GM19372 (cell line): Measurements from ENCODE around the gene ARRB1.
A peak's percentile ranks its signal among the peaks of the same experiment; 100 is the strongest.

Experiments
- ATAC-seq: cut with Tn5 transposase; IDR thresholded peaks from one replicate; pipeline ENCODE4 v1.9.1; 2021; ENCODE audit warnings: mild to moderate bottlenecking, low read depth, moderate library complexity; ENCODE audit not compliant: unreplicated experiment

The ARRB1 gene

GRCh38 chr11:75262961-75263852 lies 88.3 kb downstream of the ARRB1 start:
- ATAC-seq, result no peak

GRCh38 chr11:75262436-75262835 lies 89.0 kb downstream of the ARRB1 start:
- no peak for ATAC-seq

- ATAC-seq, result no peak
Observed at GRCh38 chr11:75261902-75262361, 89.5 kb downstream of the ARRB1 start.

GRCh38 chr11:75260396-75261170 lies 90.9 kb downstream of the ARRB1 start:
- no peak for ATAC-seq

- no peak for ATAC-seq
Observed at GRCh38 chr11:75254326-75254725, 97.1 kb downstream of the ARRB1 start.

GRCh38 chr11:75249704-75250103 lies 101.8 kb downstream of the ARRB1 start:
- no peak for ATAC-seq

GRCh38 chr11:75248924-75249256 lies 102.6 kb downstream of the ARRB1 start:
- ATAC-seq, result no peak

GRCh38 chr11:75246671-75247350 lies 104.7 kb downstream of the ARRB1 start:
- ATAC-seq, result no peak

- no peak for ATAC-seq
Observed at GRCh38 chr11:75246006-75246670, 105.3 kb downstream of the ARRB1 start.

GRCh38 chr11:75245356-75246005 lies 106.0 kb downstream of the ARRB1 start:
- ATAC-seq, result no peak

GRCh38 chr11:75244052-75244814 lies 107.2 kb downstream of the ARRB1 start:
- ATAC-seq, result no peak

- no peak for ATAC-seq
Observed at GRCh38 chr11:75242722-75243600, 108.5 kb downstream of the ARRB1 start.

- ATAC-seq, result peak; percentile 18
Observed at GRCh38 chr11:75241906-75242644, 109.4 kb downstream of the ARRB1 start.

GRCh38 chr11:75241036-75241905 lies 110.2 kb downstream of the ARRB1 start:
- ATAC-seq, result peak; percentile 85

GRCh38 chr11:75240311-75241035 lies 111.0 kb downstream of the ARRB1 start, which contains the start of gene TPBGL:
Gene TPBGL (plus strand): TSS chr11:75240774. CDS start chr11:75241050, 276 bp downstream.
- no peak for ATAC-seq
